Nephron progenitor cell (in vitro differentiated cells): ENCODE results near the gene USP48.

Experiments
- DNase-seq: peaks from one replicate; pipeline ENCODE4 v3.0.0; 2021
- H3K27ac Mint-ChIP-seq: 2 replicates; pipeline ENCODE4 v1.8.0; 2021; ENCODE audit warnings: mild to moderate bottlenecking, moderate library complexity, mixed read lengths
- H3K27me3 Mint-ChIP-seq: 2 replicates; pipeline ENCODE4 v1.8.0; 2021; ENCODE audit warnings: mild to moderate bottlenecking, low read depth, mixed read lengths; ENCODE audit not compliant: poor library complexity
- H3K36me3 Mint-ChIP-seq: 2 replicates; pipeline ENCODE4 v1.8.0; 2021; ENCODE audit warnings: low read depth, mixed read lengths
- H3K4me1 Mint-ChIP-seq: 2 replicates; pipeline ENCODE4 v1.8.0; 2021; ENCODE audit warnings: mixed read lengths
- H3K4me3 Mint-ChIP-seq: 2 replicates; pipeline ENCODE4 v1.8.0; 2021; ENCODE audit warnings: mild to moderate bottlenecking, moderate library complexity, mixed read lengths
- H3K9me3 Mint-ChIP-seq: 2 replicates; pipeline ENCODE4 v1.8.0; 2021; ENCODE audit warnings: mild to moderate bottlenecking, moderate library complexity, mixed read lengths
- CTCF ChIP-seq: fragments of 200-600 bp; sonication (generic); IDR thresholded peaks from 2 replicates; pipeline ENCODE4 v1.5.0; 2021; ENCODE audit warnings: antibody characterized with exemption

USP48 gene

GRCh38 chr1:21653744-21654100 lies 129.2 kb downstream of the USP48 start:
- Mint-ChIP-seq H3K36me3 (no peaks in the 10 kb centered on the region), H3K4me1 (peaks cover 11% of the 10 kb centered on the region), H3K9me3 (no peaks in the 10 kb centered on the region), H3K27ac (no peak overlapping the region), H3K4me3 (no peak overlapping the region), H3K27me3 (peaks cover 74% of the 10 kb centered on the region)
- no peak for TF ChIP-seq CTCF
- DNase-seq = no peak

- DNase-seq = no peak
- H3K36me3 Mint-ChIP-seq = no peaks in the 10 kb centered on the region
- H3K4me1 Mint-ChIP-seq = peaks cover 11% of the 10 kb centered on the region
- peaks cover 79% of the 10 kb centered on the region for H3K27me3 Mint-ChIP-seq
- H3K27ac Mint-ChIP-seq = no peak overlapping the region
- no peaks in the 10 kb centered on the region for H3K9me3 Mint-ChIP-seq
- no peak for TF ChIP-seq CTCF
- peak overlapping the region; percentile 58 for H3K4me3 Mint-ChIP-seq
Measured at GRCh38 chr1:21652937-21653743, 129.8 kb downstream of the USP48 start.

- no peaks in the 10 kb centered on the region for H3K9me3 Mint-ChIP-seq
- no peak for TF ChIP-seq CTCF
- DNase-seq = no peak
- peaks cover 81% of the 10 kb centered on the region for H3K27me3 Mint-ChIP-seq
- peaks cover 11% of the 10 kb centered on the region for H3K4me1 Mint-ChIP-seq
- no peak overlapping the region for H3K27ac Mint-ChIP-seq
- H3K36me3 Mint-ChIP-seq = no peaks in the 10 kb centered on the region
- peak overlapping the region; percentile 62 for H3K4me3 Mint-ChIP-seq
Measured at GRCh38 chr1:21652101-21652936, 130.6 kb downstream of the USP48 start.

GRCh38 chr1:21651214-21652042 lies 131.5 kb downstream of the USP48 start:
- H3K36me3 Mint-ChIP-seq = no peaks in the 10 kb centered on the region
- peak; percentile 73 for DNase-seq
- H3K27me3 Mint-ChIP-seq = peaks cover 75% of the 10 kb centered on the region
- no peak overlapping the region for H3K27ac Mint-ChIP-seq
- peaks cover 11% of the 10 kb centered on the region for H3K4me1 Mint-ChIP-seq
- TF ChIP-seq CTCF = no peak
- peak overlapping the region; percentile 83 for H3K4me3 Mint-ChIP-seq
- no peaks in the 10 kb centered on the region for H3K9me3 Mint-ChIP-seq

- TF ChIP-seq CTCF = no peak
- no peak for DNase-seq
- H3K36me3 Mint-ChIP-seq = no peaks in the 10 kb centered on the region
- H3K4me3 Mint-ChIP-seq = peak overlapping the region; percentile 83
- no peaks in the 10 kb centered on the region for H3K9me3 Mint-ChIP-seq
- H3K27ac Mint-ChIP-seq = no peak overlapping the region
- peaks cover 73% of the 10 kb centered on the region for H3K27me3 Mint-ChIP-seq
- H3K4me1 Mint-ChIP-seq = peaks cover 11% of the 10 kb centered on the region
Measured at GRCh38 chr1:21650400-21650799, 132.5 kb downstream of the USP48 start.
